Posterior vena cava (tissue), 2 donors: ENCODE data around the gene FOS. TPM values are rescaled to one million over a fixed set of nuclear protein-coding genes. Genes with fewer than 3 reads are reported as not detected.
"Not testable (repeated sequence)": the region's sequence is repeated elsewhere in the genome, so short reads cannot be mapped to it uniquely, and the experiment has no call there.

Experiments used
- DNase-seq: peaks from one replicate; pipeline ENCODE4 v3.0.0-alpha.2; 2020; ENCODE audit warnings: low spot score
- intact Hi-C, 2 donors: fragments of 100-400 bp; cut with DNase I; formaldehyde crosslinking; loops; one replicate each; pipeline versions ENCODE4 v1.14.1 to v1.14.2; 2022 to 2023
- total RNA-seq, 2 donors: library from RNA; stranded (reverse); fragmentation: NEBNext Ultra II Directional; extraction: Animal tissue kit (Norgen Biotek cat#: 25700); gene quantifications; one replicate each; pipeline ENCODE4 v1.2.1, GENCODE V29; 2021
- donor health status: DM: yes; HTN: yes; CAD: no.
- donor health status: DM: yes; HTN: yes; CAD: no.

The FOS gene
- total RNA-seq, 2 donors from 2014 or later = 485 to 992 TPM

DNA sequence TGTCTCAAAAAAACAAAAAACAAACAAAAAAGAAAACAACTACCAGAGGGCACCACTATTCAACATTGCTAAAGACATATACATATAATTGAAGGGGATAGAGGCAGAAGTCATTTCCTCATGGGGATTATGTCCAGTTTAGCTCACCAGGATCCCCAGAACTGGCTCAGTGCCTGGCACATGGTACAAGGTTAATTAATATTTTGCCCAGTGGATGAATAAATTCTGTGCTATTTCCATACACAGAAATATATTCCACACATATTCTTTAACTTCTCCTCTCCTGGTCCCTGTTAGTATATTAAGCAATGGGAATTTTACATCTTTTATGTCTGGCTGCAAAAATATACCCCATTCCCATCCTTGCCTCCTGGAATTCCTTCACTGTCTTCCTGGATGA, 6.7 kb downstream of the FOS start:
- DNase-seq = no peak
- intact Hi-C loops = no loop called here

DNA sequence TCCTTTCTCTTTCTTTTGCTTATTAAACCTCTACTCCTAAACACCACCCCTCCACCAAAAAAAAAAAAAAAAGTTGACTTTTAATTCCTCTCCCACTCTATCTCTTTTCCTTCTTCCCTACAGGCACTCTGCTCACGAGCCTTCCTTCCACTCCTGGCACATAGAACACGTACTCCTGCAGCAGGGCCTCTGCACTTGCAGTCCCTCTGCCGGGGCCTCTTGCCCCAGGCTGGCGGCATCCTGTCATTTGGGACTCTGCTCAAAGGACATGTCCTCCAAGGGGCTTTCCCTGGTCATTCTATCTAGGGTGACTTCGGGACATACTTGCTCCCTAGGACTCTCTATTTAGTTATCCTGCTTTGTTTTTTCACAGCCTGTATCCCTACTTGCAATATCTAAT, 7.7 kb downstream of the FOS start:
- DNase-seq = no peak
- intact Hi-C loops = no loop called here

DNA sequence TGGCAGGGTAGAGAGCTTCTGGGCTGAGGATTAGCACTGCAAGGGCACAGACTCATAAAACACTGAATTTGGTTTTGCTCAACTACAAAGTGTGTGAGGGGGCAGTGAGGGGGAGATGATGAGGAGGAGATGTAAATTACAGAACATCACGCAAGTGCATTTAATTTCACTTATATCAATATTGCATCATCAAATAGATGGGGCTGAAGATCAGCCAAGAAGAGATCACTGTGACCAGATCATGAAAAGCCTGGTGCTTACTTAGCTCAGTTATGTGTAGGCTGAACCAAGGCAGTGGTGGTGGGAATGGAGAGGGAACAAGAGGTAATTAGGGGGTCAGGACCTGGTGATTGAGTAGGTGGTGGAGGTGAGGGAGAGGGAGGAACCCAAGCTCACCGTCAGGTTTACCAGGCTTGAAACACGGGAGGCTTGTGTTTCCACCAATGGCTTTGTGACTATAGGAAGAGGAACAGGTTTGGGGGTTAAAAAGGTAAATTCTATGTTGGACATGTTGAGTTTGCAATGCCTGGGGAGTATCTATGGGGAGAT, 11.3 kb downstream of the FOS start:
- no peak for DNase-seq
- intact Hi-C loops = no loop called here

DNA sequence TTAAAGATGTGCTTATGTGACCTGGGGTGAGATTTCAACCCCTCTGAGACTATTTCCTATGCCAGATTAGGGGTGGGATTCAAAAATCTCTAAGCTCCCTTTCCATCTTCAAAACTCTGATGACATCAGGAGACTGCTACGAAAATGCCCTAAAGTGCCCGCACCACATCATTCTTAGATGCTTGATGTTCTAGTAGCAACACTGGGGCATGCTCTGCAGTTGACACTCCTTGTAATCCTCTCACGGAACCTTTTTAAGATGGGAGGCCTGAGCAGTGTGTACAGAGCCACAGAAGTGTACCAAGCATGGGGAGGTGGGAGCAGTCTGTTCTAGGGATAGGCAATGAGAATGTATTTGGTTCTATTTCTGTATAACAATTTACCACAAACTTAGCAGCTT, 12.2 kb downstream of the FOS start:
- intact Hi-C loops = no loop called here
- DNase-seq = no peak

DNA sequence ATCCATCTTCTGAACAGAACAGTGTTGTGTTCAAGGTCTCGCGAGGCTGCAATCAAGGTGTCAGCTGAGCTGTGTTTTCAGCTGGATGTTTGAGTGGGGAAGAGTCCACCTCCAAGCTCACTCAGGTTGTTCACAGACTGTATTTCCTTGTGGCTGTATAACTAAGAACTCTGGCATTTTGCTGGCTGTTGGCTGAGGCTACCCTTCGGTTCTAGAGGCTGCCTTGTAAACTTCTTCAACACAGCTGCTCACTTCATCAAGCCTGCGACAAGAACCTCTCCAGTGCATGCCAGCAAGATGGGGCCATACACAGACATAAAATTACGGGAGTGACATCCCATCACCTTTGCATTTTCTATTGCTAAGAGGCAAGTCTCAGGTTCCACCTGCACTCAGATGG, 12.7 kb downstream of the FOS start:
- DNase-seq = no peak

DNA sequence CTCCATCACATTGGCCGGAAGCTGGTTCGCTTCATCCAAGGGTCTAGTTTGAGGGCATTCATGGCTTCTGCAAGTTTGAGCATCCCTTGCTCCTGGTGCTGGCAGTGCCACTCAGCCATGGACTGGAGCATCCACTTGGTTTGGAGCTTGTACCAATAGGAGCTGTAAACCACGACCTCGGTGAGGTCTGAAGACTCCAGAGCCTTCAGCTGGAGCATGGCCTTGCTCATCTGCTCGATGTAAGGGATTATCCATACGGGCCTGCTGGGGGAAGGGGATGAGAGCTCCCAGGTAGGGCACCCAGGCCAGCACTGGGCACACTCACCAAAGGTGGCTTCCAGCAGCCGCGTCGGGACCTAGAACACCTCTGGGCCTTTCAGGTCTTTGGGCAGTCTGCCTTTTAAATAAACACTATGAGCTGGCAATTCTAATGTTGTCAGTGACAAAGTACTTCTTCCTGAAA, 13.5 kb downstream of the FOS start:
- no peak for DNase-seq
- intact Hi-C loops = no loop called here

More for the DNA sequence above, 12.7 kb downstream of the FOS start:
- intact Hi-C loops = no loop called here

DNA sequence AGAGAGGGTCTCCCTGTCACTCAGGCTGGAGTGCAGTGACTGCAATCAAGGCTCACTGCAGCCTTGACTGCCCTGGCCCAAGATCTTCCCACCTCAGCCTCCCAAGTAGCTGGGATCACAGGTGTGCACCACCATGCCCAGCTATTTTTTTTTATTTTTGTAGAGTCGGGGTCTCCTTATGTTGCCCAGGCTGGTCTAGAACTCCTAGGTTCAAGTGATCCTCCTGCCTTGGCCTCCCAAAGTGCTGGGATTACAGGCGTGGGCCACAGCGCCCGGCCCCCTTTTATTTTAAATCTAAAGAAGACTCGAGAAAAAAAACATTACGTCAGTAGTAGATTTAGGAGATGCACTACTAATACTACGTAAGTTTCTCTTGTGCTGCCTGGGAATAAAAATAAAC, 14.3 kb downstream of the FOS start:
- DNase-seq = no peak
- intact Hi-C loops = no loop called here

DNA sequence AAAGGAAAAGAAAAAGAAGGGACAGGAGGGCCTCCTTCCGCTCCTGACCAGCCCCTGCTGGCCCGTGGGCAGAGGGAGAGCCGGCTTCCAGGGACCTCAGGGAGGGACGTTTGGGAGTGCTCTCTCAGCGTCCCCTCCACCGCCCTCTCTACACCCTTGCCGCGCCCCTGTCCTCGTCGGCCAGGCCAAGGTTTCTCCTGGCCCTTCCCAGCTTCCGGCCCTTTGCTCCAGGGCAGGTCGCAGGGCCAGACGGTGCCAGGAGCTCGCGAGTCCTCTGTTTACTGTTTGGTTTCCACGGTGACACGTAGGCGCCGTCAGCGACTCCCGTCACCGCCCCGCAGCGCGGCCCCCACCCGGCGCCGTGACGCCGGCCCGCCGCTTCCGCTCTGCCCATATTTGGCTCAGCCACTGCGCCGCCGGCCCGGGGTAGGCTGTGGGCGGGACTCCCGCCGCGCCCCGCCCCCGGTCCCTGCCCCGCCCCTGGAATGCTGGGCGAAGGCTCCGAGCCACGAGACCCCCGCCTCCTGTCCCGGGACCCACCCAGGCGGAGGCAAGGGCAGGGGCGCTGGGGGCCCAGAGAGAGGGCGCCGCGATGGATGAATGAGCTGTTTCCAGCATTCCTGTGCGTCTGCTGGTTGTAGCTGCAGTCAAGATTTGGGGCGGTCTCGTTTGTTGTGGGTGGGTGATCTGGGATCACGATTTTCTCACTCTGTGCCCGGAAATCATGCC, 15.5 kb downstream of the FOS start:
- peak; percentile 99 for DNase-seq
- intact Hi-C loops = no loop called here

DNA sequence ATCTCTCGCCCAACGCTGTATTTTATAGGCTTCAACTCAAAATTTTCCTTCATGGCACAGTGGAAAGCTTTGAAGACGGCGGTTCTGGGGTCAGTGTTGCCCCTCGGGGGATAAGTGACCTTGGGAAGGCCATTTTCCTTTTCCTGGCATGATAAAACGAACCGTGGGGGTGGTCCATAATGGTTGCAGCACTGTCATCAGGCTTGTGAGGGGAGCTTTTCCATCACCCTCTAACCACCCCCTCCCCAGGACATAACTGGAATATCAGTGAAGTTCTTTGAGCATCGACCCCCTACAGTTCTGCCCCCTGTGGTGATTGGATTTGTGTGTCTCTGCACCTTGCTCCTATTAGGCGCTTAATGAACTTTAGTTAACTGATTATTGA, 16.0 kb downstream of the FOS start:
- intact Hi-C loops = no loop called here
- no peak for DNase-seq

DNA sequence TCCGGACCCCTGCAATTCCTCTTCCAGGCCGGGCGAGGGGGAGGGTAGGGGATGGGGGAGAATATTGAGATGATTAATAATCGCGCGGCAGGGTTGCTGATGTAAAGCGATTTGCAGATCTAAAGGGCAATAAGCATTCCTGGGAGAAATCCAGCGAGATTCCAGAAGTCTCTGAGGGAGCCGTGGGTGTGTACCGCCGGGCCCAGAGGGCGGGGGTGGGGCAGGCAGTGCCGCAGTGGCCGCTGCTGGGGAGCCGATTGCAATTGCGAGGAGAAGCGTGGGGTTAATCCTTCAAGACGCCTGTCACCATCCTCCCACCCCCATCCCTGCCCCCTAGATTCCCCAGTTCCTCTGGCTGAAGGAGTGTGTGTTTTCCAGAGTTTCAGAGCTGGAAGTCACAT, 16.4 kb downstream of the FOS start:
- intact Hi-C loops = no loop called here
- peak; percentile 91 for DNase-seq

DNA sequence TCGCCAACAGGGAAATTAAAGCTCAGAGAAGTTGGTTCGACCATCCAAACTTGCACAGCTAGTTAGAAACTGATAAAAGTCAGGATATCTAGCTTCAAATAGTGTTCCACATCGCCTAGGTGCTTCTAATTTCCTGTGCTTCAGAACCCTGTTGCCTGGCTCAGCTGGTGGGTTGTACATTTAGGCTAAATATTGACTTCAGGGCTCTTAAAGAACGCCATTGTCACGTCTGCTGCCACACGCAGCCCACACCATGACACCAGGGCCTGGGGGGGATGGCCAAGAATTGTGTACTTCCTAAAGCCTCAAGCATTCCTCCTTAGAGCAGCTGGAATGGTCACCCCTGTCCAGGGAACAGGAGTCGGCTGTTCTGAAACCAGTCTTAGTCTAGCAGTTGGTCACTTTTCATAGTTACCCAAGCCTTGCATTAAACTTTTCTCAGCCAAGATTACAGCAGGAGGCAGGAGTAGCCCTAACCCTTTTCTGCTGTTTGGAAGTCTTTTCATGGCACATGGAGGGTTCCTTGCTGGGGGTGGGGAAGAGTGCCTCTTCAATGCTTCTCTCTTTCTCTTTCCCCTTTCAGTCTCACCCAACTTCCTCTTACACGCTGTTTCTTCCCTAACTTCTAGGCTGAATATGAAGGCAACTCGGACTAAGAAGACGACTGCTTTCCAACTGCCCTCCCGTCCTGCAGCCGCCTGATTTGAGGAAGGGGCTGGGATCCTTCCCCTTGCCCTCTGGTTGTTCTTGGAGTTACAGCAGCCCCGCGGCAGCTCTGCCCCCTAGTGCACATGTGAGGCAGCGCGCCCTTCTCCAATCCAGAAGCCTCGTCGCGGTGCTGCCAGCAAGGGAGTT, 17.1 kb downstream of the FOS start:
- peak; percentile 94 for DNase-seq
- intact Hi-C loops = no loop called here

DNA sequence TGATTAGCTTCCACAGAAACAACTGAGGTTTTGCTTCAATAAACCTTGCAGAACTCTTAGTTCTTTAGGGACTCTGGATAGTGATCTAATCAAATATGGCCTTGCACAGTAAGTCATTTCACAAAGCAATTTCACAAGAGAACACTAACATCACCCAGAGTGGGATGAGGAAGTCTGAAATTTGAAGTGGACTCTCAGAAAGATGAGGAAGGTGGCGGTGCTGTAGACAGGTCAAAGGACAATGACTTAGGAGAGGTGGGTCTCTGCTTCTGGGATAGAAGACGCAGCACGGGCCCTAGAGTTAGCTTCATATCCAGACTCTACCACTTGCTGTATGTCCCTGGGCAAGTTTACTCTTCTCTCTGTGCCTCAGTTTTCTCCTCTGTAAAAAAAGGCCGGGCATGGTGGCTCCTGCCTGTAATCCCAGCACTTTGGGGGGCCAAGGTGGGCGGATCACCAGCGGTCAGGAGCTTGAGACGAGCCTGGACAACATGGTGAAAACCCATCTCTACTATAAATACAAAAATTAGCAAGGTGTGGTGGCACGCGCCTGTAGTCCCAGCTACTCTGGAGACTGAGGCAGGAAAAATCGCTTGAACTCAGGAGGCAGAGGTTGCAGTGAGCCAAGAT, 18.9 kb downstream of the FOS start:
- DNase-seq = no peak
- intact Hi-C loops = loop anchor here in 1 of 2 donors (2.0 kb wide), 1 partner anchor 163 kb away; no protein-coding TSS in a partner anchor

DNA sequence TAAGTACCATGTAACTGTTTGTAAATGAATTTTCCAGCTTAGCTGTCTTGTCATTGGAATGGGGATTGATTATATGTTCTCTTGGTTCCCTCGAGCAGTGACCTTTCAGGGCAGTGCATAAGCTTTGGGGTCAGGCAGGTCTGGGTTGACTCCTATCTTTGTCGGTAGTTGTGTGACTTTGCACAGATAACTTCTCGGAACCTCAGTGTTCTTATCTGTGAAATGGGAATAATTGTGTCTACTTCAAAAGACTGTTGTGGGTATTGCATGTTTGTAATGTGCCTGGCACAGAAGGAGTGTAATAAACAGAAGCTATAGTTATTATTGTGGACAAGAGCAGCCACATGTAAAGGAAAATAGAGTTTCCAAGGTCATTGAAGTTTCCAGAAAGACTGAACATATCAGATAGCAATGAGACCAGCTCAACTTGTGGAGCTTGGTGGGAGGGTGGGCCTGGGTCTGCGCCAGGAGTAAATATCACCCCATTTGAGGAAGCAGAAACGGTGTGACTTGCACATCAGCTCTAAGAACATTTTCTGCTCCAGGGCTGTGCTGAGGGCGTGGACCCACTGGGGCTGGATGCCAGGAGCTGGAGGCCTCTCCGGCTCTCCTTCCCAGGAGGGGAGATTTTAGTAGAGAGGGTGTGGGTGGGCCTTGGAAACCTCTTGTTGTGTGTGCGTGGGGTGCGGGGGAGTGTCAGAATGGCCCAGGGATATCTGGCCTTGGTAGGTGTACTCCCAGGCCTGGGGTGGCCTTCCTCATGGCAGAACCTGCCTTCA, 19.7 kb downstream of the FOS start:
- intact Hi-C loops = loop anchor here in 1 of 2 donors (2.0 kb wide), 1 partner anchor 164 kb away; no protein-coding TSS in a partner anchor
- peak; percentile 90 for DNase-seq

DNA sequence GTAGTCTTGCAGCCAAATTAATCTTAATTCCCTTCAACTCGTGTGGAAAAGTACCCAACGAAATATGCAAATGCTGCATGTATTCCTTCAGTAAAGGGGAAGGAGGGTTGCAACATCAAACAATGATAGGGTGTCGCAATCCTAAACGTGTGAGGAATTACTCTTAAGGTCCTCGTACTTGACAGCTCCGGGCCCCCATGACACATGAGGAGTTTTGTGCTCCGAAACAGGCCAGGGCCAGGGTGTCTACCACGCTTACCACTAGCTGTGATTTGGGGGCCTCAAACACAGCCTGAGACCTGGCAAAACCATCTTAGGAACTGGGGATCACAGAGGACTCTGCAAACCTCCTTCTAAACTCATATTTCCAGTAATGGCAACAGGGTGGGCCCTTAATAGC, 20.4 kb downstream of the FOS start:
- intact Hi-C loops = loop anchor here in 1 of 2 donors (2.0 kb wide), 1 partner anchor 164 kb away; no protein-coding TSS in a partner anchor
- peak; percentile 83 for DNase-seq

DNA sequence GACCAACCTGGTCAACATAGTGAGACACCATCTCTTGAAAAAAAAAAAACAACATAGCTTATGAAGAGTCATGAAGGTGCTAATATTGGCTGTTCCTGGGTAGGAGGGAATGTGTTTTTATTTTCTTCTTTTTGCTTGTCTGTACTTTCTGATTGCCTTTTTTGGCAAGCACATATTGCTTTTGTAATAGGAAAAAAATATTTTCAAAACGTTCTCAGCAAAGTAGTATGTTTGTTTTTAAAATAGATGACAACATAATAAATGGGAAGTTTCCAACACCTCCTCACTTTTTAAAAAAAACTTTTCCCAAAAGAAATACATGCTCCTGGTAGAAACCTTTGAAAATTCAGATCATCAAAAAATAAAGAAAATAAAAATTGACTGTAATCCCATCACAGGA, 20.9 kb downstream of the FOS start:
- no peak for DNase-seq
- intact Hi-C loops = loop anchor here in 1 of 2 donors (2.0 kb wide), 1 partner anchor 165 kb away; no protein-coding TSS in a partner anchor

DNA sequence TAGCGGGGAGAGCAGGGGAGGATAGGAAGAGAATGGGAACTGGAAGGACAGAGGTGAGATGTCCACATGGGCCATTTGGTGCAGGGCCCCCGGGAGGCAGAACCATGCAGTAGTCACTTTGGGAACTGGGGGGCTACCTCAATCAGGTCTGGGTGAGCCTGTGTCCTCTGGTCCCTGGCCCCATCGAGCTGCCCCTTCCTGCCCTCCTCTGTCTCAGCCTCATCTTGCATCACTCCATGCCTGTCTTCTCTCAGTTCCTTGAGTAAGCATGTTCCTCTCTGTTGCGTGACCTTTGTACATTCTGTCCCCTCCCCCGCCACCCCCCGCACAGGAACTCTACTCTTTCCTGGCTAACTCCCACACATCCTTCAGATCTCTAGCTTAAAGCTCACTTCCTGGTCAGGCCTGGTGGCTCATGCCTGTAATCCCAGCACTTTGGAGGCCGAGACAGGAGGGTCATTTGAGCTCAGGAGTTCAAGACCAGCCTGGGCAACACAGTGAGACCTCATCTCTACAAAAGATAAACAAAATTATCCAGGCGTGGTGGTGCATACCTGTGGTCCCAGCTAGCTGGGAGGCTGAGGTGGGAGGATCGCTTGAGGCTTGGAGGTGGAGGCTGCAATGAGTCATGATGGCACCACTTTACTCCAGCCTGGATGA, 23.2 kb downstream of the FOS start:
- DNase-seq = peak; percentile 83
- intact Hi-C loops = loop anchor here in 1 of 2 donors (2.0 kb wide), 1 partner anchor 169 kb away; no protein-coding TSS in a partner anchor

DNA sequence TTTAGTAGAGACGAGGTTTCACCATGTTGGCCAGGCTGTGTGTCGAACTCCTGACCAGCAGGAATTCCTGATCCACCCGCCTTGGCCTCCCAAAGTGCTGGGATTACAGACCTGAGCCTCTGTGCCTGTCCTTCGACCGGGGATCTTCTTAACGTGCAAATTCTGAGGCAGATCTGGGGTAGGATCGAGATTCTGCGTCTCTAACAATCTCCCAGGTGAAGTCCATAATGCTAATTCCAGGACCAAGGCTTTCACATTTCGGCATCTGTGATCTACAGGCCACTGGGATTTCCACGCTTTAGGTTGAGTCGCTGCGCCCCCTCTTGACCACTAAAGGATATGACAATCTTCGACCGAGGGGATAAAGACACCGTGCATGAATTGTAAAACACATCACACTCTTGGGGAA, 24.8 kb downstream of the FOS start:
- peak; percentile 82 for DNase-seq
- intact Hi-C loops = loop anchor here in 1 of 2 donors (2.0 kb wide), 1 partner anchor 171 kb away; no protein-coding TSS in a partner anchor

DNA sequence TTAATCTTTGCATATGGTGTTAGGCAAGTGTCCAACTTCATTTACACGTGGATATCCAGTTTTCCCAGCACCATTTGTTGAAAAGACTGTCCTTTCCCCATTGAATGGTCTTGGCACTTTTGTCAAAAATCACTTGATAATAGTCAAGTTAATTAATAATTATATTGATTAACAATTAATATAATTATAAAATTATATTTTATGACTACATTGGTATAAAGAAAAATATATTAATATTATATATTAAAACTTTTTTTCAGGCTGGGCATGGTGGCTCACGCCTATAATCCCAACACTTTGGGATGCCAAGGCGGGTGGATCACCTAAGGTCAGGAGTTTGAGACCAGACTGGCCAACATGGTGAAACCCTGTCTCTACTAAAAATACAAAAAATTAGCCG, 27.8 kb downstream of the FOS start:
- intact Hi-C loops = loop anchor here in 1 of 2 donors (5.0 kb wide), 1 partner anchor 181 kb away; no protein-coding TSS in a partner anchor
- DNase-seq = not testable (repeated sequence)
